Nephron (organoid): Measurements from ENCODE around the gene PXMP2.
A peak's percentile ranks its signal among the peaks of the same experiment; 100 is the strongest.

Experiments used
- H3K27ac Mint-ChIP-seq, 3 experiments: 2 replicates each; pipeline ENCODE4 v1.8.0; 2020; ENCODE audit warnings: mixed read lengths in 3 of 3, mild to moderate bottlenecking in 2 of 3, moderate library complexity in 1 of 3
- H3K27me3 Mint-ChIP-seq: 2 replicates; pipeline ENCODE4 v1.8.0; 2021; ENCODE audit warnings: low read depth, mild to moderate bottlenecking, moderate library complexity, mixed read lengths
- H3K36me3 Mint-ChIP-seq: 2 replicates; pipeline ENCODE4 v1.8.0; 2020; ENCODE audit warnings: low read depth, mixed read lengths
- H3K4me1 Mint-ChIP-seq: 2 replicates; pipeline ENCODE4 v1.8.0; 2020; ENCODE audit warnings: mixed read lengths
- H3K4me3 Mint-ChIP-seq, 3 experiments: 2 replicates each; pipeline ENCODE4 v1.8.0; 2020; ENCODE audit warnings: mild to moderate bottlenecking in 3 of 3, mixed read lengths in 3 of 3, moderate library complexity in 2 of 3
- H3K9me3 Mint-ChIP-seq: 2 replicates; pipeline ENCODE4 v1.8.0; 2020; ENCODE audit warnings: mixed read lengths
- TF ChIP-seq, protein P1 (sequence below), 3 experiments: fragments of 200-600 bp; sonication (generic); IDR thresholded peaks; one replicate each; pipeline ENCODE4 v1.5.0; 2021; ENCODE audit warnings: antibody characterized with exemption in 3 of 3; ENCODE audit not compliant: unreplicated experiment in 3 of 3

Gene PXMP2

DNA sequence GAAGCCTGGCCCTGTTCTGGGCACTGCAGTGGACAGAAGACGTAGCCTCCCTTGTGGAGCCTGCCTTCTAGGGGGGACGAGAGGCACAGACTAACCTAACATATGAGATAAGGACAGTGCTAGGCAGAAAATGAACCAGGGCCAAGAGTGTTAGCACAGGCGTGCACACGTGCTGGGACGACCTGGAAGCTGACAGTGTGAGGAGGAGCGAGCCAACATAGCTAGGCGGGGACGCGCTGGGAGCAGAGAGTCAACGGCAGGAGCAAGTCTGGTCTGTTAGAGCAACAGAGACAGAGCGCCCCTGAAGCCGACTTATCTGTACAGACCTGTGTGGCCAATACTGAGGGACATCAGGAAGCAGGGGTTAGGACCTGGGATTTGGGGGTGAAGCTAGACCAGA lies 8.0 kb downstream of the PXMP2 start:
- Mint-ChIP-seq H3K36me3 (peaks cover 33% of the 10 kb centered on the region), H3K4me1 (no peaks in the 10 kb centered on the region), H3K4me3 (no peak overlapping the region), H3K27ac (no peak overlapping the region), H3K27me3 (no peaks in the 10 kb centered on the region), H3K9me3 (no peaks in the 10 kb centered on the region)
- TF ChIP-seq, protein P1, sequence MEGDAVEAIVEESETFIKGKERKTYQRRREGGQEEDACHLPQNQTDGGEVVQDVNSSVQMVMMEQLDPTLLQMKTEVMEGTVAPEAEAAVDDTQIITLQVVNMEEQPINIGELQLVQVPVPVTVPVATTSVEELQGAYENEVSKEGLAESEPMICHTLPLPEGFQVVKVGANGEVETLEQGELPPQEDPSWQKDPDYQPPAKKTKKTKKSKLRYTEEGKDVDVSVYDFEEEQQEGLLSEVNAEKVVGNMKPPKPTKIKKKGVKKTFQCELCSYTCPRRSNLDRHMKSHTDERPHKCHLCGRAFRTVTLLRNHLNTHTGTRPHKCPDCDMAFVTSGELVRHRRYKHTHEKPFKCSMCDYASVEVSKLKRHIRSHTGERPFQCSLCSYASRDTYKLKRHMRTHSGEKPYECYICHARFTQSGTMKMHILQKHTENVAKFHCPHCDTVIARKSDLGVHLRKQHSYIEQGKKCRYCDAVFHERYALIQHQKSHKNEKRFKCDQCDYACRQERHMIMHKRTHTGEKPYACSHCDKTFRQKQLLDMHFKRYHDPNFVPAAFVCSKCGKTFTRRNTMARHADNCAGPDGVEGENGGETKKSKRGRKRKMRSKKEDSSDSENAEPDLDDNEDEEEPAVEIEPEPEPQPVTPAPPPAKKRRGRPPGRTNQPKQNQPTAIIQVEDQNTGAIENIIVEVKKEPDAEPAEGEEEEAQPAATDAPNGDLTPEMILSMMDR (IDR thresholded peaks at IDR 0.05; ENCODE audit: unreplicated experiment in 3 of 3) = no peak

DNA sequence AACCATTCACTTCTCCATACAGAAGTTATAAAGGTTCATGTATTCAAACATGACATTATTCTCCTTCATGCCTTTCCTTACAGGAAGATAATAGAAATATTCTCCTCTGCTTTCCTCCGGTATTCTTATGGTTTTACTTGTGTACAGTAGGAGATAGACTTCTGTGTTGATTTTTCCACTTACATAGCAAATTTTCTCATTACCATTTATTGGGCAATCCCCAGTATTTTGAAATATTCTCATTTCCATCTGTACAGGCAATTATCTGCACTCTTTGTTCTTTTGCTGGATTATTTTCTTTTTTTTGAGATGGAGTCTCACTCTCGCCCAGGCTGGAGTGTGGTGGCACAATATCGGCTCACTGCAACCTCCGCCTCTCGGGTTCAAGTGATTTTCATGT lies 11.0 kb downstream of the PXMP2 start:
- TF ChIP-seq, protein P1 (IDR thresholded peaks at IDR 0.05; ENCODE audit: unreplicated experiment in 3 of 3) = no peak
- Mint-ChIP-seq H3K9me3 (no peaks in the 10 kb centered on the region), H3K4me1 (peaks cover under 1% of the 10 kb centered on the region), H3K36me3 (peaks cover 34% of the 10 kb centered on the region), H3K4me3 (no peak overlapping the region), H3K27ac (no peak overlapping the region), H3K27me3 (no peaks in the 10 kb centered on the region)

DNA sequence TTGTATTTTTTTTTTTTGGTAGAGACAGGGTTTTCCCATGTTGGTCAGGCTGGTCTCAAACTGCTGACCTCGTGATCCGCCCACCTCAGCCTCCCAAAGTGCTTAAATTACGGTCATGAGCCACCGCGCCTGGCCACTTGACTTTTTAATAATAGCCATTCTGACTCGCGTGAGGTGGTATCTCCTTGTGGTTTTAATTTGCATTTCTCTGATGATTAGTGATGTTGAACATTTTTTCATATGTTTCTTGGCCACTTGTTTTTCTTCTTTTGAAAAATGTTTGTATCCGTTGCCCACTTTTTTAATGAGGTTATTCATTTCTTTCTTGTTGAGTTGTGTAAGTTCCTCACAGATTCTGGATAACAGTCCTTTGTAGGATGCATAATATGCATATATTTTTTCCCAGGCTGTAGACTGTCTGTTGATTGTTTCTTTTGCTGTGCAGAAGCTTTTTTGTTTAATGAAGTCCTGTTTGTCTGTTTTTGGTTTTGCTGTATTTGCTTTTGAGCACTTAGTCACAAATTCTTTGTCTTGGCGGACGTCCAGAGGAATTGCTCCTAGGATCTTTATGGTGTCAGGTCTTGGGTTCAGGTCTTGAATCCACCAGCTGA lies 12.9 kb downstream of the PXMP2 start:
- H3K27me3 Mint-ChIP-seq = no peaks in the 10 kb centered on the region
- H3K27ac Mint-ChIP-seq = no peak overlapping the region
- peaks cover 7% of the 10 kb centered on the region for H3K4me1 Mint-ChIP-seq
- TF ChIP-seq, protein P1 (IDR thresholded peaks at IDR 0.05; ENCODE audit: unreplicated experiment in 3 of 3) = no peak
- H3K36me3 Mint-ChIP-seq = peaks cover 43% of the 10 kb centered on the region
- H3K4me3 Mint-ChIP-seq = no peak overlapping the region
- H3K9me3 Mint-ChIP-seq = no peaks in the 10 kb centered on the region

DNA sequence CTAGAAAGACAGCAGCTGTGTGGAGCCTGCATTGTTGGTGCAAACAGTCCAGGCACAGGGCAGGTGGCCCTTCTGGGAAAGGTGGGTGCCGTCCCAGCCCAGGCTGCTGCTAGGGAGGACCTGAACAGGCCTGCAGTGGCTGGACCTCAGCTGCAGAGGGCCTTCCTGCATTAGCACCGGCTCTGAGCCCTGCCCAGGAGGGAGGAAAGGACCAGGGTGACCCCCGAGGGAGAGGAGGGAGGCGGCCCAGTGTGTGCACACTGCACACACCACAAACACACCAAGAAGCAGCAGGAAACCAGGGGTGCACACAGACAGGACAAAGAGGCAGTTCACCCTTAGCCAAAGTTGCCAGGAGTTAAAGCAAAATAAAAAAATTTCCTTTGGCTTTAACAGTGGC lies 15.3 kb downstream of the PXMP2 start:
- Mint-ChIP-seq H3K9me3 (no peaks in the 10 kb centered on the region), H3K4me1 (peaks cover 11% of the 10 kb centered on the region), H3K36me3 (peaks cover 43% of the 10 kb centered on the region), H3K27ac (peak overlapping the region in 1 of 3 experiments; percentile 61), H3K27me3 (no peaks in the 10 kb centered on the region), H3K4me3 (no peak overlapping the region)
- TF ChIP-seq, protein P1 (IDR thresholded peaks at IDR 0.05; ENCODE audit: unreplicated experiment in 3 of 3) = no peak

DNA sequence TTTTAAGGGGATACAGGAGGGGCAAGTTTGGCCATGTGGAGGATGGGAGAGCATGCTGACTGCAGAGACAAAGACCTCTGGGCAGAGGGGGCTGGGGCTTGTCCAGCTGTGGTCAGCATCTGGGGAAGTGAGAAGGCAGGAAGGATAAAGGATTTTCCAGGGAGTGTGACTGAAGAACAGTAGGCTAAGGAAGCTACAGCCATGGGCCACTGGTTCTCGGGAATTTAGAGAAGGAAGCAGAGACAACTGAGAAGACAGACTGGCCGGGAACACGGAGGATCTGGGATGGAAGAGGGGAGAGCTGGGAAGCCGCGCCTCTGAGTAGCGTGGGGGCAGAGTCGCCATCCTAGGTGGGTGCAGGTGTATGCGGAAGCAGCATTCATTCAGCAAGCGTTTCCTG lies 16.3 kb downstream of the PXMP2 start:
- H3K4me3 Mint-ChIP-seq = peak overlapping the region in 1 of 3 experiments; percentile 24
- TF ChIP-seq, protein P1 (IDR thresholded peaks at IDR 0.05; ENCODE audit: unreplicated experiment in 3 of 3) = no peak
- H3K4me1 Mint-ChIP-seq = peaks cover 11% of the 10 kb centered on the region
- H3K36me3 Mint-ChIP-seq = peaks cover 41% of the 10 kb centered on the region
- H3K27me3 Mint-ChIP-seq = no peaks in the 10 kb centered on the region
- no peaks in the 10 kb centered on the region for H3K9me3 Mint-ChIP-seq
- H3K27ac Mint-ChIP-seq = peak overlapping the region; percentile 10 to 92 (median 33)

DNA sequence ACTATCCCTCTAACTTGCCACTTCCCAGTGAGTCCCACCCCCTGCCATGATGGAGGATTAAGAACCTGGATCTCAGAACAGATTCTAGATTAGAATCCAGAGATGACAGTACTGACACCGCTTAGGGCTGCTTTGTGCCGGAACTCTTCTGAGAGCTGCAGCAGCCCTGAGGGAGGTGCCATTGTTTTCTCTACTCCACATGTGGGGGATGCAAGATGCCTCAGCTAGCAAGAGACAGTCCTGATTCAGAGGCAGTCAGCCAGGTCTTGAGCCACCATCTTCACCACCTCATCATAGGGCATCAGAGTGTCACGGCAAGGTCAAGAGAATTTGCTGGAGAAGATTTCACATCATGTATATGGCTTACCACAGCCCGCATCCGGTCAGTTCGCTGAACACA lies 19.9 kb downstream of the PXMP2 start:
- TF ChIP-seq, protein P1 (IDR thresholded peaks at IDR 0.05; ENCODE audit: unreplicated experiment in 3 of 3) = no peak
- H3K4me1 Mint-ChIP-seq = peaks cover 16% of the 10 kb centered on the region
- no peaks in the 10 kb centered on the region for H3K27me3 Mint-ChIP-seq
- H3K4me3 Mint-ChIP-seq = peak overlapping the region; percentile 69 to 74 (median 73)
- H3K36me3 Mint-ChIP-seq = peaks cover 27% of the 10 kb centered on the region
- peak overlapping the region in 2 of 3 experiments; percentile 56 to 83 for H3K27ac Mint-ChIP-seq
- H3K9me3 Mint-ChIP-seq = no peaks in the 10 kb centered on the region
